ENCODE measurements around the gene SOD2. TPM values are rescaled to one million over a fixed set of nuclear protein-coding genes. Genes with fewer than 3 reads are reported as not detected.

SOD2 gene
- total and polyA plus RNA-seq, 9 of the 15 experiments (the other 6 are each of a cell fraction or from before 2014, with no cell fraction given) = 39.8 to 140 (median 95.8) TPM

DNA sequence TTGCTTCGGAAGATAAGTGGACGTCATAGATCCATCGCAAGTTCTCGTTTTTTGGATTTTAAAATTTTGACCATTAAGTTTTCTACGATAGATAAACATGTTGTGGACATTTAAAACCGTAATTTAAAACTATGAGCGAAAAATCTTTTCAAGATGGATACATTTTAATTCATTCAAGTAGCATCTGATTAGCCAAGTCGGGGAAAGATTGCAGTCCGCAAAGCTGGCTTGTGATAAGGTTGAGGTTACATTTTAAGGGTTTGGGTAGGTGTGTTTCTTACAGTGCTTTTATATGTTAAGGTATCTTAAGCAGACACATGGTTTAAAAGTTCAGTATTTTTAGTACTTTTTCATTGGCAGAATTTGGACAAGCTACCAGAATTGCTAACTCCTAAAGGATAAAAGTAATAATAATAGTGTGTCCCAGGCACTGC is 35.5 kb upstream of the SOD2 start (continued):
- TF ChIP-seq ZKSCAN8 (CRISPR knock-in tag; IDR thresholded peaks at IDR 0.05) (no peak), SMAD4 (CRISPR knock-in tag; conservative IDR thresholded peaks at IDR 0.05) (0 out of 2 replicates have a peak, but pooled peaks have one; percentile 37), NR2F6 (CRISPR knock-in tag; IDR thresholded peaks at IDR 0.05) (no peak), NEUROD1 (IDR thresholded peaks at IDR 0.05; ENCODE audit: borderline replicate concordance, low read depth, low read length, partially characterized antibody) (no peak), ZNF431 (CRISPR knock-in tag; IDR thresholded peaks at IDR 0.05) (no peak), TEAD1 (CRISPR knock-in tag; IDR thresholded peaks at IDR 0.05) (0 out of 4 replicates have a peak, but pooled peaks of 1 of the 2 experiments have one; percentile 8), PHF21A (IDR thresholded peaks at IDR 0.05; ENCODE audit: borderline replicate concordance, low read depth) (no peak), SUPT5H (IDR thresholded peaks at IDR 0.05) (no peak), ZNF146 (CRISPR knock-in tag; IDR thresholded peaks at IDR 0.05; ENCODE audit: unreplicated experiment) (no peak), ZBTB17 (CRISPR knock-in tag; IDR thresholded peaks at IDR 0.05) (no peak), FOSL1 (tag; conservative IDR thresholded peaks at IDR 0.05) (no peak), SMAD1 (IDR thresholded peaks at IDR 0.05; ENCODE audit: low read depth, low read length, partially characterized antibody) (no peak), ZNF347 (CRISPR knock-in tag; IDR thresholded peaks at IDR 0.05; ENCODE audit: low read depth) (no peak), C11orf30 (IDR thresholded peaks at IDR 0.05; ENCODE audit: low read depth) (no peak), FOXA3 (CRISPR knock-in tag; conservative IDR thresholded peaks at IDR 0.05 in 1 of 2, IDR thresholded peaks at IDR 0.05 in 1 of 2) (no peak), MYC (IDR thresholded peaks at IDR 0.05; ENCODE audit: low read depth, low read length) (no peak), MYC (CRISPR knock-in tag; IDR thresholded peaks at IDR 0.05; ENCODE audit: borderline replicate concordance, low read depth) (no peak), NFIX (CRISPR knock-in tag; IDR thresholded peaks at IDR 0.05; ENCODE audit: low read depth) (no peak), DPF2 (IDR thresholded peaks at IDR 0.05) (peak; percentile 76; the same call in 1 of the 2 replicates), EGR1 (conservative IDR thresholded peaks at IDR 0.05) (no peak), ZNF133 (CRISPR knock-in tag; IDR thresholded peaks at IDR 0.05) (no peak), ZNF263 (CRISPR knock-in tag; IDR thresholded peaks at IDR 0.05; ENCODE audit: borderline replicate concordance) (no peak), XRCC4 (IDR thresholded peaks at IDR 0.05; ENCODE audit: extremely low read depth, insufficient read depth, insufficient read length) (no peak), ZNF780A (CRISPR knock-in tag; IDR thresholded peaks at IDR 0.05) (no peak), MEF2D (tag; conservative IDR thresholded peaks at IDR 0.05; ENCODE audit: low read depth) (no peak), HNRNPUL1 (IDR thresholded peaks at IDR 0.05; ENCODE audit: low read length) (no peak)
- TF ChIP-seq, protein P1, sequence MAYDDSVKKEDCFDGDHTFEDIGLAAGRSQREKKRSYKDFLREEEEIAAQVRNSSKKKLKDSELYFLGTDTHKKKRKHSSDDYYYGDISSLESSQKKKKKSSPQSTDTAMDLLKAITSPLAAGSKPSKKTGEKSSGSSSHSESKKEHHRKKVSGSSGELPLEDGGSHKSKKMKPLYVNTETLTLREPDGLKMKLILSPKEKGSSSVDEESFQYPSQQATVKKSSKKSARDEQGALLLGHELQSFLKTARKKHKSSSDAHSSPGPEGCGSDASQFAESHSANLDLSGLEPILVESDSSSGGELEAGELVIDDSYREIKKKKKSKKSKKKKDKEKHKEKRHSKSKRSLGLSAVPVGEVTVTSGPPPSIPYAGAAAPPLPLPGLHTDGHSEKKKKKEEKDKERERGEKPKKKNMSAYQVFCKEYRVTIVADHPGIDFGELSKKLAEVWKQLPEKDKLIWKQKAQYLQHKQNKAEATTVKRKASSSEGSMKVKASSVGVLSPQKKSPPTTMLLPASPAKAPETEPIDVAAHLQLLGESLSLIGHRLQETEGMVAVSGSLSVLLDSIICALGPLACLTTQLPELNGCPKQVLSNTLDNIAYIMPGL (CRISPR knock-in tag; IDR thresholded peaks at IDR 0.05) = no peak
- TF ChIP-seq, protein P2, sequence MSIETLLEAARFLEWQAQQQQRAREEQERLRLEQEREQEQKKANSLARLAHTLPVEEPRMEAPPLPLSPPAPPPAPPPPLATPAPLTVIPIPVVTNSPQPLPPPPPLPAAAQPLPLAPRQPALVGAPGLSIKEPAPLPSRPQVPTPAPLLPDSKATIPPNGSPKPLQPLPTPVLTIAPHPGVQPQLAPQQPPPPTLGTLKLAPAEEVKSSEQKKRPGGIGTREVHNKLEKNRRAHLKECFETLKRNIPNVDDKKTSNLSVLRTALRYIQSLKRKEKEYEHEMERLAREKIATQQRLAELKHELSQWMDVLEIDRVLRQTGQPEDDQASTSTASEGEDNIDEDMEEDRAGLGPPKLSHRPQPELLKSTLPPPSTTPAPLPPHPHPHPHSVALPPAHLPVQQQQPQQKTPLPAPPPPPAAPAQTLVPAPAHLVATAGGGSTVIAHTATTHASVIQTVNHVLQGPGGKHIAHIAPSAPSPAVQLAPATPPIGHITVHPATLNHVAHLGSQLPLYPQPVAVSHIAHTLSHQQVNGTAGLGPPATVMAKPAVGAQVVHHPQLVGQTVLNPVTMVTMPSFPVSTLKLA (conservative IDR thresholded peaks at IDR 0.05) = 0 out of 4 replicates have a peak, but pooled peaks of 1 of the 2 experiments have one; percentile 14
- TF ChIP-seq, protein P3, sequence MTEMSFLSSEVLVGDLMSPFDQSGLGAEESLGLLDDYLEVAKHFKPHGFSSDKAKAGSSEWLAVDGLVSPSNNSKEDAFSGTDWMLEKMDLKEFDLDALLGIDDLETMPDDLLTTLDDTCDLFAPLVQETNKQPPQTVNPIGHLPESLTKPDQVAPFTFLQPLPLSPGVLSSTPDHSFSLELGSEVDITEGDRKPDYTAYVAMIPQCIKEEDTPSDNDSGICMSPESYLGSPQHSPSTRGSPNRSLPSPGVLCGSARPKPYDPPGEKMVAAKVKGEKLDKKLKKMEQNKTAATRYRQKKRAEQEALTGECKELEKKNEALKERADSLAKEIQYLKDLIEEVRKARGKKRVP (CRISPR knock-in tag; IDR thresholded peaks at IDR 0.05) = no peak
